Stimulated activated CD8-positive, alpha-beta memory T cell treated with anti-CD3 and anti-CD28 coated beads, Interleukin-4, amount 100 ng/mL, for 24 hours (primary cell): ENCODE results near the gene NKAPL.

ENCODE experiments used
- DNase-seq: peaks from one replicate; pipeline ENCODE4 v3.0.0-alpha.2; 2020; ENCODE audit warnings: low read depth

NKAPL gene

GRCh38 chr6:28245206-28245941 lies 13.7 kb upstream of the NKAPL start:
- DNase-seq, result no peak

DNA sequence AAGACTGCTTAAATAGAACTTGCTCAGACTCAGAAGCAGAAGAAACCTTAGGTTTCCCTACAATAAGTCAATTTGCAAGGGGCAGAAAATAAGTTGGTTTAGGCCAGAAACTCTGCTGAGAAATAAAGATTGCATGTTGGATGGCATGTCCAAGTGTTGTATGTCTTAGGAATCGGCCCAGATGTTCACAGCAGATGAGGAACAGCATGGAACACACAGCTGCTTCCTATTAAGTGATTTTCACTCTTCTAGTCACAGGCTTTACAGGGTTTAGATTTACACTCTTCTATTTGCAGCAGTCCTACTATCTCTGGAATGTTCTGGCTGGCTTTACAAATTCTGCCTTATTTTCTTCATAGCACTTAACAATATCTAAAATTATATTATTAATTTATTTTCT lies 10.2 kb upstream of the NKAPL start:
- DNase-seq, result no peak

DNA sequence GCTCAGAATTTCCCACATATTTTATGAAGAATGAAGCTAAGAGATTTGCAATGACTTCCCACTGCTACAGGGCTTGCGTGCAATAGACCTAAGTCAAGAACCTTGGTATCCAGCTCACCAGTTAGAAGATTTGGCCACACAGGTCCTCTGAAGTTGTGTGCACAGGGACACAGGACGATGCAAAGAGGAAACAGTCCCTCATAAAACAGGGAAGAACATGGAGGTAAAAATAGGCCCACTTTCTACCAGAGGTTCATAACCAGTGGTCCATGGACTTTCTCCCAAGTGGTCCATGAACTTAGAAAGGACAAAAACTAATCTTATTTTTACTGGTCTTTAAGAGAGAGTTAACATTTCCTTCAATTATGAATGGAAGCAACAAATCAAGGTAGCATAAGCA lies 8.3 kb upstream of the NKAPL start:
- DNase-seq, result no peak

DNA sequence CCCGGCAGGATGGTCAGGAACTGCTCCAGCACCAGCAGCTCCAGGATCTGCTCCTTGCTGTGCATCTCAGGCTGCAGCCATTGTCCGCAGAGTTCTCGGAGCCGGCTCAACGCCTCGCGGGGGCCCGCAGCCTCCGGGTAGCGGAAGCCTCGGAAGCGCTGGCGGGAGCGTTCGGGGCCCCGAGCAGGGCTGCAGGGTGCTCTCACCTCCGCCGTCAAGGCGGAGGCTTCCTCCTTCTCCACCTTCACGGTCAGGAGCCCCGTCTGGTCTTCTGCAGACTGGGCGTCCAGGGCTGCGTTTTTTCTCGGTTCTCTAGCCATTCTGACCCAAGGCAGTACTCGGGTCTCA lies 7.5 kb upstream of the NKAPL start:
- peak; percentile 8 for DNase-seq

DNA sequence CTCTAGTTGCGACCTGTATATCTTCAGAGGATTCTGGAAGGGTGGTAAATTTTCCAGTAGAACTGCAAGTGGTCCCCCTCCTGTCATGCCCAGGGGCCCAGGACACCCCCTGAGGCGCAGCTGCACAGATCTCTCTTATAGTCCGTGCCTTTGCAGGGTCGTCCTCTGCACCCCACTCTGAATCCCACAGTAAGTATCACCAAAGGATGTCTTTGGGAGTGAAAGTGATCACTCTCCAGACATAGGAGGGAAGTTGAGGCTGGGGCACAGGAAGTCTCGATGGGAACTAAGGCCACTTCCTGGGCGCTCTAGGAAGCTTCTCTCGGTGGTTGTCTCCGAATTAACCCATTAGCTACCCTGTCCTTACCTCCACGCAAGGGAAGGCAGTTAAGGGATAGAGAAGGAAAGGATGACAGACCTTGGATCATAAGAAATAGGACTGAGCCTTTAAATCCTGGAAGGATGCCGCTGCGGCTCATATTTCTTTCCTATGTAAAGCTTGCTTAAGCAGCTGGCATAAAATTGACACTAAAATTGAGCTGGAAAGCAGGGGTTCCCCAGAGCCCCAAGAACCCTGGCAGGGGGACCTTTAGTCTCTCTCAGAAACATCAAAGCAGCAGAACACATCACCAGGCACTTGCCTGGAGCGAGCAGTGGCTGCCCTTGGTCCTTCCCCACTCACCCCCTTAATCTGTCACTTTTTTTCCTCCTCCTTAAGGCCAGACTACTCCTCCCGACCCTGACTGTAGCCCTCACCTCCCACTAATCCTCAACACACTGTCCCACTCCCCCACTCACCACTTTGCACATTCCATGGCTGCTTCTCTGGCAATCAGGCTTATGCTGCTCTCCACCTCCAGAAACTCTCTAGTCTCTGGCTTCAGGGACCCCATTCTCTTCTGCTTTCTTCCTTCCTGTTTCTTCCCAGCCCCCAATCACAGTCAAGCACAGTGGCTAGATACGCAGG lies 6.8 kb upstream of the NKAPL start, which contains the start of gene ZKSCAN4:
ZKSCAN4 (minus strand) TSS at position 261 of the 967 bp plus-strand sequence. CDS start 289 bp downstream, outside the sequence.
- peak; percentile 64 for DNase-seq

DNA sequence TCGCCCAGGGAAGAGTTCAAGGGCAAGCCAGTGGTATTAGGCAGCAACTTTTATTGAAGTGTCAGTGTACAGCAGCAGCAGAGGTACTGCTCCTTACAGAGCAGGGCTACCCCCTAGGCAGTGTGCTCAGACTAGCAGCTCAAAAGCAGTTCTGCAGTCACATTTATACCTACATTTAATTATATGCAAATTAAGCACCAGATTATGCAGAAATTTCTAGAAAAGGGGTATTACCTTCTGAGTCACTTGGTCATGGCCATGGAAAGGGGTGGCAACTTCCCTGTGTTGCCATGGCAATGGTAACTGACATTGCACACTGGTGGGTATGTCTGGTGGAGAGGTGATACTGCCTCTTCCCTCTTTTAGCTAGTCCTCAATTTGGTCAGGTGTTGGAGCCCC lies 5.0 kb upstream of the NKAPL start:
- DNase-seq, result no peak

DNA sequence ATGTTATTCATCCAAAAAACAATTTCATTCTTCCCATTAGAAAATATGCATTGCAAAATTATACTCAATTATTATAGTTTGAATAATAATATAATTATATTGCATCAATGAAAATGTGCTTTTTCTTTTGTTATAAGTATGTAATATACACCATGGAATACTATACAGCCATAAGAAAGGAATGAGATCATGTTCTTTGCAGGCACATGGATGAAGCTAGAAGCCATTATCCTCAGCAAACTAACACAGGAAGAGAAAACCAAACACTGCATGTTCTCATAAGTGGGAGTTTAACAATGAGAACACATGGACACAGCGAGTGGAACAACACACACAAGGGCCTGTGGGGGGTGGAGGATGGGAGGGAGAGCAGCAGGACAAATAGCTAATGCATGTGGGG lies 2.1 kb upstream of the NKAPL start:
- no peak for DNase-seq

- DNase-seq, result no peak
Measured at GRCh38 chr6:28263922-28264321, 4.8 kb downstream of the NKAPL start.

GRCh38 chr6:28264834-28265401 lies 5.8 kb downstream of the NKAPL start:
- no peak for DNase-seq

DNA sequence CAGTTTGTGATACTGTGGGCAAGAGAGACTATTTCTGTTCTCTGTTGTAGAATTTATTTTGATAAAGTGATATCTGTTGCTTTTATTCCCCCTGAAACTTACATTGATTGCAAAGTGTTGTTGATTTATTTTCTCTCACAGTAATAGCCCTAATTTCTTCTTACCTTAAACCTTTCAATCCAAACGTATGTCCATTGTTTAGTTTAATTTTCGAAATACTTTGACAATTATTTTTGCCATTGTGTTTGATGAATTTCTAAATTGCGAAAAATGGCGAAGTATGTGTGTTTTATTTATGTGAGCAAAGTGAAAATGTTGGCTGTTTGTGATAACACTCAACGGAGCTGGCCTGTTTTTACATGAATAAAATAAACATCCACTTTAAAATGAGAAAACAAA lies 7.5 kb downstream of the NKAPL start:
- no peak for DNase-seq

DNA sequence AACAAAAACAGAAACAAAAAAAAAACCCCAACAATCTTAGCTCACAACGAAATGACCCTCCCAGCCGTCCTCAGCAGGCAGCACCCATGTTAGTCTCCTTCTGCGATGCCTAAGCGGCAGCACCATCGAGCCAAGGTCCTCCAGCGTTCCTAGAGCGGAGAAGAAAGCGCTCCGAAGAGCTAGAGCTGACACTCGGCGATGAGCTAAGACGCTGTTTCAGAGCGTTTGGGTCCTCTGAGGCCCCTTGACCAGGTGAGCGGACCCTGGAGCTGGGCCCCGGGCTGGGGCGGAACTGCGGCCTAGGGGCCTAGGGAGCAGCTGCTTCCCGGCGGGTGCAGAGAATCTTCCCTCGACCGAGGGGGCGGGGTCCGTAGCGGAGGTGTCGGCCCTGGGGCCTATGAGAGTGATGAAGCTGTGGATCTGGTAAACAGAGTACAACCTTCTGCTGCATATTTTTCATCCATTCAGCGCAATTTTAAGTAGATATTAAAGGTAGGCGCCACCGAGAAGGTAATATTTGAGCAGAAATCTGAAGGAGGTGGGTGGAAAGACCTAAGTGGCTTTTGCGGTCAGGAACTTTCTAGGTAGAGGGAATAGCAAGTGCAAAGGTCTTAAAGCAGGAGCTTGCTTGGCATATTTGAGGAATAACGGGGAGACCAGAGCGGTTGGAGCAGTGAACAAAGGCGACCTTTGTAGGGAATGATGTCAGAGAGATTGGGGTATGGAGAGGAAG lies 8.0 kb downstream of the NKAPL start, which contains the start of gene ZSCAN26:
ZSCAN26 (plus strand) TSS at position 182 of the 733 bp plus-strand sequence. CDS start 4,777 bp downstream, outside the sequence.
- peak; percentile 82 for DNase-seq

DNA sequence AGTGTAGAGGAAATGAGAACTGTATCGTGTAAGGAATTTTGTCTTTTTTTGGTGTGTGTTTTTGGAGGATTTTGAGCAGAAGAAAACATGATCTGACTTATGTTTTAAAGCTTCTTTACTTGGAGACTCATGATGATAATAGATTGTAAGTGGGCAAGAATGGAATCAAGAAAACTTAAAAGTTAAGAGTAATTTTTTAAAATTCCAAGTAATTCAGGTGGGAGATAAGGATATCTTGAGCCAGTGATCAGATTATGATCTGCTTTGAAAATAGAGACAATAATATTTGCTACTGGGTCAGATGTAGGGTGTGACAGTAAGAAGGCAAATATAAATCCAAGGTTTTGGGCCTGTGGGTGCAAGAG lies 8.6 kb downstream of the NKAPL start:
- no peak for DNase-seq

GRCh38 chr6:28269492-28269891 lies 10.4 kb downstream of the NKAPL start:
- no peak for DNase-seq

DNA sequence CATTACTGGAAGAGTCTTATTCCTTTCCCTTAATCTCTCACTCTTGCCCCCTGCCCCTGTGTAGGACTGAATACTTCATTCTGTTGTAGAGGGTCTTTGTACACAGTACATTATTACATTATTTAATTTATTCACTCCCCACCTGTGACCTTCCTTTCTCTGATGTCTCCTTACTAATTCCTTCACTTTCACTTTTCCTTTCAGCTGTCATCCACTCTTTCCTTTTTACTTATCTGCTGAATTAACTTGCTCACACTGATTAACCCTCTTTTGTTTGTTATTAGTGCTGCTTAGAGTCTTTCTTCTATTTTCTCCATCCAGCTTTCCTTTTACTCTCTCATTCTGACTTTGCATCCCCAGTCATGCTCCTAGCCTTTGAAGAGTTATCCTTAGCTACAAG lies 15.8 kb downstream of the NKAPL start:
- no peak for DNase-seq

DNA sequence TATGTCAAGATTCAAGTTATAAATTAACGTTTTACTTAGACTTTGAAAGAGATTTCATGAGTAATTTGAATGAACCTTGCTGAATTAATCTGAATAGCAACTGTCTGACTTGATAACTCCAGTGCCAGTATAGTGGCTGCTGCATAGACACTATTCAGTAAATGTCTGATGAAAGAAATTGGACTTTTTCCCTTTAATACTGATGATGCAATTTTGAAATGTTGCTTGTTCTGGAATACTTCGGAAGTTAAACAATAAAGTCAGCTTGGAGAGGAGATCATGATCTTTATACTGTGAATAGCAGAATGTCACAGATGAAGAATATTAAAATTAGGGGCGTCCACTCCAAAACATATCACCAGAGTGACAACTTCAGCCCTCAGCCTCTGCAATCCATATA lies 18.6 kb downstream of the NKAPL start:
- DNase-seq, result no peak

DNA sequence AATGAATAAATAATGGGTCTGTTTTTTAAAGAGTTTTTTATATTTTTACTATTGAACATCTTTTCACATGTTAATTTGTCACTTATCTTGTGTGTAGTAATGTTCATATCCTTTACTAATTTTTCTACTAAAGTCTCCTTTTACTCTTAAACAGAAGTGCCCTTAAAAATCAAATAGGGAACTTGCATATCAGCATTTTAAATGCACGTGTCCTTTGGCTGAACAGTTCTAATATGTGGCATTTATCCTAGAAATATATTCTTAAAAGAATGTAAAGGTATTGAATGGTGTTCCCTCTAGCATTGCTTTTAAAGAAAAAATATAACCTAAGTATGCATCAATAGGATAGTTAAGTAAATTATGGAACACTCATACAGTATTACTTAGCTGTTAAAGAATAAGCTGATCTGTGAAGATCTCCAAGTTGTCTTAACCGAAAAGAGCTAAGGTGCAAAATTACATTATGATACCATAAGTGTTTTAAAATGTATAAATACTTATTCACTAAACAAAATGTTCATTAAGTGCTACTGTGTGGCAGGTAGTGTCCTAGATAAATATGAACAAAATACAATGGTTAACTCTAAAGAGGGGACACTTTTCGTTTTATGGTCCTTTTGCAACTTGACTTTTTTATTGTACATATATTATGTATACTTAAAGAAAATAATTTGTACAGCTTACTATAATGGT lies 21.6 kb downstream of the NKAPL start:
- DNase-seq, result no peak

DNA sequence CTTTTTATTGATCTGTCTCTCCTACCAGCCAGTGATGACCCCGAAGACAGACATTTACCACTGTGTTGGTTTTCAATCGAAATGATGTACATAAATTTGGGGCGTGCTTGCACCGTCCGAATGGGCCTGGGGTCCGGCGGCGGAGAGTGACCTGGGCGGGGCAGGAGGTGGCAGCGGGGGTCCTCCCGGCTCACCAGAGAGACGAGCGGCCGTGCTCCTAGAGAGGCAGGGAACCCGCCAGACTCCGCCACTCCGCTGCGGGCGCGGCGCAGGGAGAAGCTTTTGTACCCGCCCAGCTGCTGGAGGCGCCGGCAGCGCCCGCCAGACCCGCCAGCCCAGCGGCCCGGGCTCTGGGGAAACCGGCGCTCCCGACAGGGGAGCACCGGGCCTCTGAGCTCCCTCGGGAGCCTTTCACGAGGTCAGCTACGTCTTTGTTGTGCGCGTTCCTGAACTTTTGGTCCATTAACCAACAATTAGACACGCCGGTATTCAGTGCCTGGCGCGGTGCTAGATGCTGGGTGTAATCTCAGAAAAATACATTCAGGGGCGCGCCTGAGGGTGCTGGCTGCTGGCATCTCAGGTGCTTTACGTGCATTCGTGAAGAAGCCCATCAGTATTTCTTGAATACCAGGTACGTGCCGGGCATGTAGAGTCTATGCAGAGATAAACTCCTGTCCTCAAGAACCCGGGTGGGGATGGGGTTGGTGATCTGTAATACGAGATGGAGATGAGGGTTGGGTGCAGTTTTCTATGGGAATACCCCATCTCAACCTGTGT lies 22.4 kb downstream of the NKAPL start, which contains the start of gene PGBD1:
PGBD1 (plus strand) TSS at position 285 of the 777 bp plus-strand sequence. CDS start 2,242 bp downstream, outside the sequence.
- DNase-seq, result peak; percentile 49

DNA sequence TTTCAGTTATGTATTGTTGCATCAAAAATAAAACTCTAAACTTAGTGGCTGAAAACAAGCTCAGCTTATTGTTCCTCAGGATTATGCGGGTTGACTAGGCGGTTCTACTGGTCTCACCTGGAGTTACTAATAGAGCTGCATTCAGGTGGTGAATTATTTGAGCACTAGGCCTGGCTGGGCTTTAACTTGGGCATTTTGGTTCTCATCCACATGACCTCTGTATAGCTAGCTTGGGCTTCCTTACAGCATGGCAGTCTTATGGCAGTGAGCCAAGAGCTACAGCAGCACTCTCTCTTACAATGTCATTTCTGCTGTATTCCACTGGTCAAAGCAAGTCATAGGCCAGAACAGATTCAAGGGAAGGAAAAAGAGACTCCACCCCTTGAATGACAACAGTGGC lies 23.8 kb downstream of the NKAPL start:
- DNase-seq, result no peak

- DNase-seq, result no peak
Measured at GRCh38 chr6:28291573-28291972, 32.5 kb downstream of the NKAPL start.

DNA sequence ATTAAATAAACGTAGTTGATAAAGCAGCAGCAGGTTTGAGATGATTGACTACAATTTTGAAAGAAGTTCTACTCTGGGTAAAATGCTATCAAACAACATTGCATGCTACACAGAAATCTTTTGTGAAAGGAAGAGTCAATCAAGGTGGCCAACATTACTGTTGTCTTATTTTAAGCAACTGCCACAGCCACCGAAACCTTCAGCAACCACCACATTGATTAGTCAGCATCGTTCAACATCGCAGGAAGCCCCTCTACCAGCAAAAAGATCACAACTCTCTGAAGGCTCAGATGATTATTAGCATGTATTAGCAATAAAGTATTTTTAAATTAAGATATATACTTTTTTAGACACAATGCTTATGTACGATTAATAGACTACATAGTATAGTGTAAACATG lies 36.2 kb downstream of the NKAPL start:
- no peak for DNase-seq
